ENCODE results near the gene NODAL. TPM values are rescaled to one million over a fixed set of nuclear protein-coding genes. Genes with fewer than 3 reads are reported as not detected.

Gene NODAL
- total and polyA plus RNA-seq, 7 experiments from 2014 or later = not detected

DNA sequence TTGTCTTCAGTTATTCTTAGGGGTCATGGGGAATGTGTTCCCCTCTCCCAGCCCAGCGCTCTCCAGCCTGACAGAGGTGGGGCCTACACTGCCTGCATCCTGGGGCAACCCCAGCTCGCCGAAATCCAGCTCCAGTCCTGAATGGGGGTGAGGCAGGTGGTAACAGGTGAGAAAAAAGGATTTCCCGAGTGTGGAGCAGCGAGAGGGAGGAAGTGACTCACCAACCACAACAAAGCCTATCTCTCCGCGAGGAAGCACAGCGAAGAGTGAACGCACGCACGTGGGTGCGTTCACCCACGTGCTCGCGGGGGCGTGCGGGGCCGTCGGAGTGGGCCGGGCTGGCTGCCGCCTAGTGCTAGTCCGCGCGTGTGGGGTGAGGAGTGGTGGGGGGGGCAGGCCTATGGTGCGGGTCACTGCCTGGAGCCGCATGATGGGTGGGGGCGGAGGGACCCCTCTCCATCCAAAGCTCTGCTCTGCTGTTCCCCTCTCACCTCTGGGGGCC lies 36.2 kb upstream of the NODAL start:
- ATAC-seq (peak; percentile 85), DNase-seq (peak; percentile 39 to 90 (median 78))
- peak overlapping the region; percentile 56 for H3K4me3 ChIP-seq (ENCODE audit: low read length)
- peaks cover 28 to 60% (median 52%) of the 10 kb centered on the region in 7 donors for H3K4me1 Mint-ChIP-seq
- peaks cover 0 to 74% (median 0%) of the 10 kb centered on the region in 5 donors for H3K27me3 Mint-ChIP-seq
- no peaks in the 10 kb centered on the region for H3K36me3 ChIP-seq (ENCODE audit: control insufficient read depth in 2 of 3, insufficient read depth in 3 of 3, low read length in 3 of 3)
- H3K36me3 Mint-ChIP-seq = no peaks in the 10 kb centered on the region
- H3K27ac Mint-ChIP-seq = peak overlapping the region; percentile 6 to 93 (median 75)
- ChIA-PET CTCF (interaction anchor here (0.7 to 1.4 kb wide), 2 partner anchors 16 to 75 kb away, joined by 3 to 6 read pairs; no protein-coding TSS in a partner anchor), POLR2A (interaction anchor here (1.7 kb wide), 1 partner anchor 74 kb away, joined by 7 read pairs; the partner anchor contains the start of gene EIF4EBP2)
- no peaks in the 10 kb centered on the region for H3K9me3 Mint-ChIP-seq
- peak overlapping the region; percentile 73 to 90 (median 84) for H3K4me3 Mint-ChIP-seq
- intact Hi-C loops (cut with micrococcal nuclease) = loop anchor here (1.0 to 5.0 kb wide), 10 partner anchors 16 to 340 kb away; partner anchors contain the start of genes LRRC20 (in 2 of the 2), PPA1 (in 2 of the 2), EIF4EBP2 (in 1 of the 2) and PRF1 (in 1 of the 2)
- no peaks in the 10 kb centered on the region for H3K9me3 ChIP-seq (ENCODE audit: control insufficient read depth in 2 of 3, low read length in 3 of 3)
- peaks cover 29 to 51% of the 10 kb centered on the region in 2 donors for H3K4me1 ChIP-seq (ENCODE audit: control insufficient read depth in 2 of 2, insufficient read depth in 2 of 2, low read length in 2 of 2)
- peaks cover 0 to 4% of the 10 kb centered on the region in 2 donors for H3K27me3 ChIP-seq (ENCODE audit: control insufficient read depth in 2 of 2, insufficient read depth in 2 of 2, low read length in 2 of 2)
- no peak overlapping the region for H3K27ac ChIP-seq (ENCODE audit: low read depth, low read length)

DNA sequence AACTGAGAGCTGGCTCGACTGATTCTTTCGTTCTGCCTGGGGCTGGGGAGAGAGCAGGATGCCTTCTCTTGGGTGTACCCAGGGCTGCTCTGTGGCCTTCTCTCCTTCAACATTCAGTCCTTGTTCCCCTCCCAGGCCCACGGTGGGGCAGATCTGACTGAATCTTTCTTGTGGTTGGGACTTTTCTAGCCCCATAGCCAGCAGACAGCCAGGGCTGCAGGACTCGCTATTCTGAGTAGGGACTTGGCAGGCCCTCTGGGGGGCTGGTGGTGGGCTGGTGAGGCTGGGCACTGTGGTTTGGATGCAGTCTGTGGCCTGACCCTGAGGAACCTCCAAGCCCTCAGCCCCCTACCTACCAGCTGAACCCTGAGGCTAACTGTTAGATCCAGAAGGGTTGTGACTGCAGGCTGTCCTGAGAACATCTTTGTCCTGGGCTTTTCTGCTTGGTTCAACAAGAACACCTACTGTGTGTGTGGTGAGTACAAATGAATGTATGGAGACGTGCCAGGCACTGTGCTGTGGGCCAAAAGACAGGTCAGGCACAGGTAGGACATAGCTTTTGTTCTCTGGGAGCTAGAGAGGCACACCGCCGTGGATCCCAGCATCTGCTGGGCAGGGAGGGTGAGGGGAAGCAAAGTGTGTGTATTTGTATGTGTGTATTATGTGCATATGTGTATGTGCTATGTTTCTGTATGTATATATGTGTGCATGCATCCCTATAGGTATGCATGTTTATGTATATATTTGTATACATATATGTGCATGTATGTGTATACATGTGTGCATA lies 35.0 kb upstream of the NODAL start:
- Histone ChIP-seq H3K27me3 (ENCODE audit: control insufficient read depth in 2 of 2, insufficient read depth in 2 of 2, low read length in 2 of 2) (peaks cover 0 to 4% of the 10 kb centered on the region in 2 donors), H3K4me1 (ENCODE audit: control insufficient read depth in 2 of 2, insufficient read depth in 2 of 2, low read length in 2 of 2) (peaks cover 29 to 51% of the 10 kb centered on the region in 2 donors), H3K36me3 (ENCODE audit: control insufficient read depth in 2 of 3, insufficient read depth in 3 of 3, low read length in 3 of 3) (no peaks in the 10 kb centered on the region), H3K9me3 (ENCODE audit: control insufficient read depth in 2 of 3, low read length in 3 of 3) (no peaks in the 10 kb centered on the region), H3K4me3 (ENCODE audit: low read length) (no peak overlapping the region), H3K27ac (ENCODE audit: low read depth, low read length) (no peak overlapping the region)
- Mint-ChIP-seq H3K27me3 (peaks cover 0 to 76% (median 0%) of the 10 kb centered on the region in 5 donors), H3K36me3 (no peaks in the 10 kb centered on the region), H3K4me3 (peak overlapping the region in 9 of 10 donors; percentile 19 to 90 (median 68)), H3K9me3 (no peaks in the 10 kb centered on the region), H3K4me1 (peaks cover 28 to 54% (median 48%) of the 10 kb centered on the region in 7 donors), H3K27ac (peak overlapping the region in 4 of 9 donors; percentile 29 to 75 (median 62))
- ChIA-PET POLR2A (no interaction called here), CTCF (no interaction called here)
- no peak for ATAC-seq
- no peak for DNase-seq
- intact Hi-C loops (cut with micrococcal nuclease) = loop anchor here (1.0 to 5.0 kb wide), 8 partner anchors 15 to 341 kb away; partner anchors contain the start of genes LRRC20 (in 2 of the 2), PPA1 (in 2 of the 2), PRF1 (in 1 of the 2) and SAR1A (in 1 of the 2)

DNA sequence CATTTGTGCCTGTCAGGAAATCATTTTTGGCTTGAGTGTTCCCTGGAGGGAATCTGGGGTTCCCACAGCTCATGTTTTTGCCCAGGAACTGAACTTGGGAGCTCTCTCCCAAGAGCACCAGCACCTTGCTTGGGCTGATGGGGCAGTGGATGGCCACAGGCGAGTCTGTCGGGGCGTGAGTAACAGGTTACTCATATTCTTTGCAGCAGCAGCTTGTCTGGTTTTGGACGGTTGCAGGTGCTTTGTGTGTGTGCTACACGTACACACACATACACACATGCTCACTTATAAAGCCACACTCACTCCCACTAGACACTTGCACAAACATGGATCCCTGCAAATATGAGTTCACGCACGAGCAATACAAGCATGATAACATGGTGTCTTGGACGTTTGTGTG lies 34.2 kb upstream of the NODAL start:
- peaks cover 0 to 78% (median 0%) of the 10 kb centered on the region in 5 donors for H3K27me3 Mint-ChIP-seq
- Histone ChIP-seq H3K27me3 (ENCODE audit: control insufficient read depth in 2 of 2, insufficient read depth in 2 of 2, low read length in 2 of 2) (peaks cover 0 to 4% of the 10 kb centered on the region in 2 donors), H3K4me3 (ENCODE audit: low read length) (no peak overlapping the region), H3K36me3 (ENCODE audit: control insufficient read depth in 2 of 3, insufficient read depth in 3 of 3, low read length in 3 of 3) (no peaks in the 10 kb centered on the region), H3K9me3 (ENCODE audit: control insufficient read depth in 2 of 3, low read length in 3 of 3) (no peaks in the 10 kb centered on the region), H3K4me1 (ENCODE audit: control insufficient read depth in 2 of 2, insufficient read depth in 2 of 2, low read length in 2 of 2) (peaks cover 27 to 43% of the 10 kb centered on the region in 2 donors), H3K27ac (ENCODE audit: low read depth, low read length) (no peak overlapping the region)
- DNase-seq (no peak), ATAC-seq (no peak)
- ChIA-PET CTCF (no interaction called here), POLR2A (no interaction called here)
- no peaks in the 10 kb centered on the region for H3K9me3 Mint-ChIP-seq
- intact Hi-C loops (cut with micrococcal nuclease) = loop anchor here (2.0 to 5.0 kb wide), 5 partner anchors 19 to 342 kb away; partner anchors contain the start of genes LRRC20 (in 2 of the 2), PPA1 (in 1 of the 2), SAR1A (in 1 of the 2) and SGPL1 (in 1 of the 2)
- H3K27ac Mint-ChIP-seq = peak overlapping the region in 1 of 9 donors; percentile 48
- no peak overlapping the region for H3K4me3 Mint-ChIP-seq
- H3K36me3 Mint-ChIP-seq = no peaks in the 10 kb centered on the region
- H3K4me1 Mint-ChIP-seq = peaks cover 26 to 47% (median 40%) of the 10 kb centered on the region in 7 donors

DNA sequence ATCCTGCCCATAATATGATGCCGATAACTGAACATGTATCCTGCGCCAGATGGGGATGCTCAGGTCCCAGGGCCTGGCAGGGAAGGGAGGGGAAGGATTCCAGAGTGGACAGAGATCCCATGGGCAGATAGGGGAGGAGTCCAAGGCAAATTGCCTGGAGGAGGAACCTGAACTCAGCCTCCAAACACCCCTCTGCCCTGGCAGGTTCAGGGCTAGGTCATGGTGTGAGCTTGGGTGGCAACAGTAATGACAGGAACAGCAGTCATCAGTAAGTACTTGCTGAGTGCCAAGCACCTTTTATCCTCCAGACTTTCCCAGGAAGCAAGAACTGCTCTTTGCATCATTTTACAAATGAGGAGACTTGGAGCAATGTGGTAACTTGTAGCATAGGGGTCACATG lies 33.3 kb upstream of the NODAL start:
- H3K9me3 ChIP-seq (ENCODE audit: control insufficient read depth in 2 of 3, low read length in 3 of 3) = no peaks in the 10 kb centered on the region
- Mint-ChIP-seq H3K4me3 (no peak overlapping the region), H3K4me1 (peaks cover 17 to 38% (median 31%) of the 10 kb centered on the region in 7 donors), H3K27ac (peak overlapping the region in 3 of 9 donors; percentile 1 to 48 (median 26)), H3K9me3 (no peaks in the 10 kb centered on the region), H3K36me3 (no peaks in the 10 kb centered on the region), H3K27me3 (peaks cover 0 to 73% (median 0%) of the 10 kb centered on the region in 5 donors)
- no peak overlapping the region for H3K27ac ChIP-seq (ENCODE audit: low read depth, low read length)
- ATAC-seq = no peak
- DNase-seq = no peak
- H3K4me1 ChIP-seq (ENCODE audit: control insufficient read depth in 2 of 2, insufficient read depth in 2 of 2, low read length in 2 of 2) = peaks cover 19 to 35% of the 10 kb centered on the region in 2 donors
- peaks cover 0 to 4% of the 10 kb centered on the region in 2 donors for H3K27me3 ChIP-seq (ENCODE audit: control insufficient read depth in 2 of 2, insufficient read depth in 2 of 2, low read length in 2 of 2)
- no peaks in the 10 kb centered on the region for H3K36me3 ChIP-seq (ENCODE audit: control insufficient read depth in 2 of 3, insufficient read depth in 3 of 3, low read length in 3 of 3)
- H3K4me3 ChIP-seq (ENCODE audit: low read length) = no peak overlapping the region
- intact Hi-C loops (cut with micrococcal nuclease) = loop anchor here (5.0 kb wide), 3 partner anchors 92 to 343 kb away; partner anchors contain the start of genes LRRC20 (in 2 of the 2), PPA1 (in 1 of the 2) and SGPL1 (in 1 of the 2)
- CTCF ChIA-PET = no interaction called here
- POLR2A ChIA-PET = no interaction called here

DNA sequence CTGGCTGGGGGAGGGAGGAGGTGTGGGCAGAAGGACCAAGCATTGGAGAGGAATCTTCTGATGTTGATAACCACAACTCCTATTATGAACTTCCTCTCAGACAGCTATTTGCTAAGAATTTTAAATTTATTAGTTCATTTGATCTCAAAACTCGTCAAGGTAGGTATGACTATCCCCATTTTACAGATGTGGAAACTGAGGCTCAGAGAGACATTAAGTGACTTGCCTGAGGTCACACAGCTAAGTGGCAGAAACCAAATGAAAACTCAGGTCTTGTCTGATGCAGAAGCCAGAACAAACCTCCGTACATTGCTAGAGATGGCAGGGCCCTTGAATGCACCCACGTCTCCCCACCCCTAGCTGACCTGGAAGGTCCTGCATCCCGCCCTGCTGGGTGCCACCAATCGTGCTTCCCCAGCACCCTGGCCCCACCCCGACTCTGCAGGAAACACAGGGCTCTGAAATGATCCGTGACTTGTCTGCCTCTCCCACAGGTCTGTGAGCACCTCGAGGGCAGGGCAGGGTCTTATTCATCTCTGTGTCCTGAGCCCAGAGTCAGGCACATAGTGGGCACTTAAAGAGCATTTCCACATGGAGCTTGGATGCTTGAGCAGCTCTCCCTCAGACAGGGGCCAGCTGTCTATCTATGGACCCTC lies 31.4 kb upstream of the NODAL start:
- H3K4me3 ChIP-seq (ENCODE audit: low read length) = no peak overlapping the region
- peaks cover 10 to 21% of the 10 kb centered on the region in 2 donors for H3K4me1 ChIP-seq (ENCODE audit: control insufficient read depth in 2 of 2, insufficient read depth in 2 of 2, low read length in 2 of 2)
- H3K9me3 Mint-ChIP-seq = no peaks in the 10 kb centered on the region
- DNase-seq (no peak), ATAC-seq (no peak)
- no peak overlapping the region for H3K27ac Mint-ChIP-seq
- H3K36me3 Mint-ChIP-seq = no peaks in the 10 kb centered on the region
- no peak overlapping the region for H3K27ac ChIP-seq (ENCODE audit: low read depth, low read length)
- no peaks in the 10 kb centered on the region for H3K27me3 ChIP-seq (ENCODE audit: control insufficient read depth in 2 of 2, insufficient read depth in 2 of 2, low read length in 2 of 2)
- H3K9me3 ChIP-seq (ENCODE audit: control insufficient read depth in 2 of 3, low read length in 3 of 3) = no peaks in the 10 kb centered on the region
- intact Hi-C loops (cut with micrococcal nuclease) = no loop called here
- H3K4me3 Mint-ChIP-seq = peak overlapping the region in 1 of 10 donors; percentile 25
- peaks cover 0 to 66% (median 0%) of the 10 kb centered on the region in 5 donors for H3K27me3 Mint-ChIP-seq
- ChIA-PET POLR2A (no interaction called here), CTCF (interaction anchor here (1.5 kb wide), 1 partner anchor 11 kb away, joined by 3 read pairs; no protein-coding TSS in a partner anchor)
- peaks cover 12 to 30% (median 24%) of the 10 kb centered on the region in 7 donors for H3K4me1 Mint-ChIP-seq
- no peaks in the 10 kb centered on the region for H3K36me3 ChIP-seq (ENCODE audit: control insufficient read depth in 2 of 3, insufficient read depth in 3 of 3, low read length in 3 of 3)

DNA sequence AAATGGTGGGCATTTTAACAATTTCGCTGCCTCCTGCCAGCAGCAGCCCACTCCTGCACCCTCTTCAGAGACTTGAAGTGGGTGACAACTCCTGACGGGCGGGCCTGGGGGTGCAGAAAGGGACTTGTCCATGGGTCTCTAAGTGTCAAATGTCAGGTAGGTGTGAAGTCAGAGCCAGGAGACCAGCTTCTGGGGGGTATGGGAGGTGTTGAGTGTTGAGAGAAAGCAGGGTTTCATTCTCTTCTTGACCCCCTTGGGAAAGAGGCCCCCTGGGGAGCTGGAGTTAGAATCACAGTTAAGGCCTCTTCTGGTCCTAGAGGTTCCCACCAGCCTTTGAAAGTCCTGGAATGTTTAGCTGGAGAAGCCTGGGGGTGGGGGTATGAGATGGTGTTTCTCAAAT lies 25.5 kb upstream of the NODAL start:
- ChIA-PET POLR2A (no interaction called here), CTCF (no interaction called here)
- Mint-ChIP-seq H3K4me3 (no peak overlapping the region), H3K36me3 (no peaks in the 10 kb centered on the region), H3K27ac (no peak overlapping the region), H3K9me3 (no peaks in the 10 kb centered on the region), H3K4me1 (peaks cover 0 to 2% (median 0%) of the 10 kb centered on the region in 7 donors), H3K27me3 (peaks cover 0 to 23% (median 0%) of the 10 kb centered on the region in 5 donors)
- Histone ChIP-seq H3K9me3 (ENCODE audit: control insufficient read depth in 2 of 3, low read length in 3 of 3) (no peaks in the 10 kb centered on the region), H3K27ac (ENCODE audit: low read depth, low read length) (no peak overlapping the region), H3K36me3 (ENCODE audit: control insufficient read depth in 2 of 3, insufficient read depth in 3 of 3, low read length in 3 of 3) (no peaks in the 10 kb centered on the region), H3K27me3 (ENCODE audit: control insufficient read depth in 2 of 2, insufficient read depth in 2 of 2, low read length in 2 of 2) (no peaks in the 10 kb centered on the region), H3K4me1 (ENCODE audit: control insufficient read depth in 2 of 2, insufficient read depth in 2 of 2, low read length in 2 of 2) (no peaks in the 10 kb centered on the region), H3K4me3 (ENCODE audit: low read length) (no peak overlapping the region)
- ATAC-seq (no peak), DNase-seq (no peak)
- intact Hi-C loops (cut with micrococcal nuclease) = no loop called here
